GM23338 (cell line): Measurements from ENCODE around the gene SORBS1. TPM values are rescaled to one million over a fixed set of nuclear protein-coding genes. Genes with fewer than 3 reads are reported as not detected.

ENCODE experiments used
- ATAC-seq: fragments of 200-7000 bp; cut with Tn5 transposase; 3 replicates; pipeline ENCODE4 v1.9.1; 2020
- DNase-seq: peaks from one replicate; pipeline ENCODE4 v3.0.0-alpha.2; 2015; ENCODE audit warnings: low spot score
- H2AFZ ChIP-seq: fragments of 200-600 bp; sonication (generic); 2 replicates; pipeline ENCODE4 v1.8.0; 2016; ENCODE audit warnings: antibody characterized with exemption, mild to moderate bottlenecking, moderate library complexity
- H3F3A ChIP-seq: fragments of 200-600 bp; sonication (generic); replicated peaks from 2 replicates; pipeline ENCODE4 v1.8.0; 2017; ENCODE audit warnings: antibody characterized with exemption, mixed run types, low read depth
- H3K27ac ChIP-seq: fragments of 200-600 bp; sonication (generic); 2 replicates; pipeline ENCODE4 v1.6.1; 2016; ENCODE audit warnings: low read depth
- H3K27me3 ChIP-seq: fragments of 200-600 bp; sonication (generic); 2 replicates; pipeline ENCODE4 v1.8.0; 2016; ENCODE audit warnings: mild to moderate bottlenecking, mixed run types, moderate library complexity; ENCODE audit not compliant: insufficient read depth
- H3K36me3 ChIP-seq: fragments of 200-600 bp; sonication (generic); 2 replicates; pipeline ENCODE4 v1.8.0; 2016; ENCODE audit warnings: mild to moderate bottlenecking; ENCODE audit not compliant: insufficient read depth
- H3K4me1 ChIP-seq: fragments of 200-600 bp; sonication (generic); 2 replicates; pipeline ENCODE4 v1.8.0; 2016; ENCODE audit warnings: mild to moderate bottlenecking, moderate library complexity; ENCODE audit not compliant: insufficient read depth
- H3K4me2 ChIP-seq: fragments of 200-600 bp; sonication (generic); 2 replicates; pipeline ENCODE4 v1.7.1; 2017; ENCODE audit warnings: mixed run types
- H3K4me3 ChIP-seq: fragments of 200-600 bp; sonication (generic); 2 replicates; pipeline ENCODE4 v1.6.1; 2016; ENCODE audit warnings: mixed run types
- H3K79me2 ChIP-seq: fragments of 200-600 bp; sonication (generic); replicated peaks from 2 replicates; pipeline ENCODE4 v1.8.0; 2017; ENCODE audit warnings: mild to moderate bottlenecking; ENCODE audit not compliant: insufficient read depth
- H3K9me2 ChIP-seq: fragments of 200-600 bp; sonication (generic); 2 replicates; pipeline ENCODE4 v1.8.0; 2017; ENCODE audit not compliant: insufficient read depth
- H4K20me1 ChIP-seq: fragments of 200-600 bp; sonication (generic); replicated peaks from 2 replicates; pipeline ENCODE4 v1.8.0; 2017; ENCODE audit warnings: mild to moderate bottlenecking; ENCODE audit not compliant: insufficient read depth
- H3K27ac Mint-ChIP-seq: 2 replicates; pipeline ENCODE4 v1.8.0; 2020; ENCODE audit warnings: inconsistent platforms, mild to moderate bottlenecking, moderate library complexity, mixed read lengths
- H3K27me3 Mint-ChIP-seq: 3 replicates; pipeline ENCODE4 v1.8.0; 2022; ENCODE audit warnings: low read depth, mild to moderate bottlenecking, moderate library complexity, mixed read lengths, inconsistent platforms; ENCODE audit not compliant: insufficient read depth, poor library complexity
- H3K36me3 Mint-ChIP-seq: 3 replicates; pipeline ENCODE4 v1.8.0; 2021; ENCODE audit warnings: low read depth, mild to moderate bottlenecking, inconsistent platforms, moderate library complexity, mixed read lengths
- H3K4me1 Mint-ChIP-seq: 3 replicates; pipeline ENCODE4 v1.8.0; 2020; ENCODE audit warnings: mild to moderate bottlenecking, inconsistent platforms, mixed read lengths
- H3K4me3 Mint-ChIP-seq: 3 replicates; pipeline ENCODE4 v1.8.0; 2021; ENCODE audit warnings: moderate library complexity, mild to moderate bottlenecking, inconsistent platforms, mixed read lengths
- H3K9me3 Mint-ChIP-seq: 3 replicates; pipeline ENCODE4 v1.8.0; 2020; ENCODE audit warnings: moderate library complexity, mild to moderate bottlenecking, inconsistent platforms, mixed read lengths
- CREB1 ChIP-seq: fragments of 250-450 bp; sonication (Bioruptor Pico); IDR thresholded peaks from 2 replicates; pipeline ENCODE4 v1.5.0; 2020; ENCODE audit warnings: low read depth, mild to moderate bottlenecking, moderate library complexity
- CTCF ChIP-seq, 2 experiments: fragments of 200-600 bp in 1 of 2; sonication (generic) in 1 of 2; conservative IDR thresholded peaks; 2 replicates each; pipeline versions ENCODE4 v1.5.1 to v1.6.1; 2016 to 2017; ENCODE audit warnings: antibody characterized with exemption in 2 of 2, low read depth in 2 of 2, mild to moderate bottlenecking in 2 of 2, moderate library complexity in 1 of 2
- ETS1 ChIP-seq: IDR thresholded peaks from 2 replicates; pipeline ENCODE4 v1.6.1; 2016; ENCODE audit warnings: antibody characterized with exemption
- EZH2 ChIP-seq: fragments of 200-600 bp; sonication (generic); IDR thresholded peaks from one replicate; pipeline ENCODE4 v1.8.0; 2017; ENCODE audit warnings: antibody characterized with exemption, mild to moderate bottlenecking, low read depth; ENCODE audit not compliant: unreplicated experiment
- EZH2phosphoT487 ChIP-seq: fragments of 200-600 bp; sonication (generic); IDR thresholded peaks from one replicate; pipeline ENCODE4 v1.8.1; 2018; ENCODE audit warnings: antibody characterized with exemption; ENCODE audit not compliant: unreplicated experiment
- JUNB ChIP-seq: IDR thresholded peaks from one replicate; pipeline ENCODE4 v1.6.1; 2016; ENCODE audit warnings: antibody characterized with exemption; ENCODE audit not compliant: unreplicated experiment
- NANOG ChIP-seq: IDR thresholded peaks from 2 replicates; pipeline ENCODE4 v1.6.1; 2016; ENCODE audit warnings: antibody characterized with exemption, borderline replicate concordance
- POLR2AphosphoS5 ChIP-seq: IDR thresholded peaks from 2 replicates; pipeline ENCODE4 v1.6.1; 2016; ENCODE audit warnings: antibody characterized with exemption, low read depth
- REST ChIP-seq: IDR thresholded peaks from one replicate; pipeline ENCODE4 v1.6.1; 2018; ENCODE audit warnings: antibody characterized with exemption; ENCODE audit not compliant: unreplicated experiment
- STAT1 ChIP-seq: IDR thresholded peaks from one replicate; pipeline ENCODE4 v1.6.1; 2016; ENCODE audit warnings: antibody characterized with exemption; ENCODE audit not compliant: unreplicated experiment
- ZNF114 ChIP-seq: fragments of 250-450 bp; sonication (Bioruptor Pico); IDR thresholded peaks from 2 replicates; pipeline ENCODE4 v1.5.0; 2020; ENCODE audit warnings: mild to moderate bottlenecking, moderate library complexity
- ZNF331 ChIP-seq: fragments of 250-450 bp; sonication (Bioruptor Pico); IDR thresholded peaks from 2 replicates; pipeline ENCODE4 v1.5.0; 2020; ENCODE audit warnings: low read depth, mild to moderate bottlenecking, moderate library complexity
- ZNF462 ChIP-seq: fragments of 250-450 bp; sonication (Bioruptor Pico); IDR thresholded peaks from 2 replicates; pipeline ENCODE4 v1.5.0; 2020; ENCODE audit warnings: mild to moderate bottlenecking, moderate library complexity
- polyA plus RNA-seq: library from polyadenylated mRNA; unstranded; fragments of >200 nt; fragmentation: Nextera tagmentation; extraction: Ambion mirVana; gene quantifications from 2 replicates; pipeline ENCODE4 v1.2.1, GENCODE V29; 2016
- total RNA-seq: library from RNA; depleted of rRNA; stranded (reverse); fragments of >200 nt; shearing (Covaris generic); gene quantifications from 2 replicates; pipeline ENCODE4 v1.2.3, GENCODE V29; 2014

The SORBS1 gene
- total and polyA plus RNA-seq, 2 experiments from 2014 or later, result 47.7 to 51.5 TPM

GRCh38 chr10:95405655-95406054, 155.5 kb downstream of the SORBS1 start:
- no peak overlapping the region for H3K27ac ChIP-seq
- peaks cover 21% of the 10 kb centered on the region for H3K4me1 ChIP-seq
- H3K36me3 ChIP-seq, result peaks cover 5% of the 10 kb centered on the region; the same call in 1 of the 2 replicates
- no peaks in the 10 kb centered on the region for H4K20me1 ChIP-seq
- DNase-seq (no peak), ATAC-seq (no peak)
- no peak overlapping the region for H3K4me3 ChIP-seq
- H3K79me2 ChIP-seq, result no peaks in the 10 kb centered on the region
- Mint-ChIP-seq H3K36me3 (peaks cover 18% of the 10 kb centered on the region), H3K4me1 (peaks cover 30% of the 10 kb centered on the region), H3K27ac (no peak overlapping the region), H3K4me3 (no peak overlapping the region), H3K9me3 (no peaks in the 10 kb centered on the region), H3K27me3 (no peaks in the 10 kb centered on the region)
- no peaks in the 10 kb centered on the region for H3K9me2 ChIP-seq
- no peaks in the 10 kb centered on the region for H3K27me3 ChIP-seq
- no peak overlapping the region for H2AFZ ChIP-seq
- TF ChIP-seq CREB1 (CRISPR knock-in tag), result no peak
- TF ChIP-seq ZNF462 (CRISPR knock-in tag), result no peak
- no peak for TF ChIP-seq STAT1
- TF ChIP-seq EZH2phosphoT487, result no peak
- TF ChIP-seq ZNF331 (CRISPR knock-in tag), result no peak
- TF ChIP-seq EZH2, result no peak
- no peak for TF ChIP-seq ZNF114
- TF ChIP-seq POLR2AphosphoS5, result no peak
- no peak for TF ChIP-seq ETS1
- no peak for TF ChIP-seq CTCF (conservative IDR thresholded peaks at IDR 0.05; ENCODE audit: low read depth in 2 of 2)
- no peak for TF ChIP-seq JUNB
- TF ChIP-seq REST, result no peak
- no peak for TF ChIP-seq NANOG
- H3K4me2 ChIP-seq, result no peak overlapping the region
- H3F3A ChIP-seq, result no peaks in the 10 kb centered on the region
